MCF 10A (cell line): ENCODE data around the gene ITGB1. TPM values are rescaled to one million over a fixed set of nuclear protein-coding genes. Genes with fewer than 3 reads are reported as not detected.

ENCODE experiments used
- BruUV-seq: library from RNA; stranded (reverse); fragments of 400-500 nt; replicated peaks from 2 replicates; lab custom pipeline; 2021; lab: Mats Ljungman, UMichigan
- CTCF ChIA-PET: fragments of 300-600 bp; sonication (Branson Sonifier 250); formaldehyde crosslinking; extraction: SDS; loops from one replicate; lab custom pipeline; 2021; ENCODE audit warnings: antibody characterized with exemption, inconsistent platforms; lab: Yijun Ruan, JAX
- POLR2A ChIA-PET: fragments of 300-600, 350-650 bp; sonication (Branson Sonifier 250); formaldehyde crosslinking; extraction: SDS; loops from one replicate; lab custom pipeline; 2020; ENCODE audit warnings: antibody characterized with exemption, inconsistent platforms; lab: Yijun Ruan, JAX
- DNase-seq: peaks from one replicate; pipeline ENCODE4 v3.0.0-alpha.2; 2018; ENCODE audit not compliant: unreplicated experiment
- H3K27ac Mint-ChIP-seq: one replicate; pipeline ENCODE4 v1.8.0; 2022; ENCODE audit warnings: mild to moderate bottlenecking, low read depth, mixed read lengths; ENCODE audit not compliant: unreplicated experiment
- H3K27me3 Mint-ChIP-seq: one replicate; pipeline ENCODE4 v1.8.0; 2022; ENCODE audit warnings: mixed read lengths; ENCODE audit not compliant: insufficient read depth, unreplicated experiment
- H3K36me3 Mint-ChIP-seq: one replicate; pipeline ENCODE4 v1.8.0; 2022; ENCODE audit warnings: mild to moderate bottlenecking, moderate library complexity, mixed read lengths; ENCODE audit not compliant: insufficient read depth, unreplicated experiment
- H3K4me1 Mint-ChIP-seq: one replicate; pipeline ENCODE4 v1.8.0; 2022; ENCODE audit warnings: mixed read lengths; ENCODE audit not compliant: insufficient read depth, unreplicated experiment
- H3K4me3 Mint-ChIP-seq: one replicate; pipeline ENCODE4 v1.8.0; 2022; ENCODE audit warnings: mild to moderate bottlenecking, moderate library complexity, mixed read lengths; ENCODE audit not compliant: unreplicated experiment
- H3K9me3 Mint-ChIP-seq: one replicate; pipeline ENCODE4 v1.8.0; 2022; ENCODE audit warnings: mixed read lengths; ENCODE audit not compliant: unreplicated experiment
- intact Hi-C: fragments of 100-400 bp; cut with micrococcal nuclease; formaldehyde crosslinking; loops from 2 replicates; pipeline ENCODE4 v1.14.1; 2022
- total RNA-seq: library from RNA; stranded (reverse); gene quantifications from 2 replicates; pipeline ENCODE4 v1.2.3, GENCODE V29; 2022
- TF ChIP-seq, protein P1 (sequence below): fragments of 200-600 bp; IDR thresholded peaks from one replicate; pipeline ENCODE4 v1.8.0; 2022; ENCODE audit warnings: antibody characterized with exemption, mild to moderate bottlenecking; ENCODE audit not compliant: unreplicated experiment

ITGB1 gene
- total RNA-seq, 1 experiment from 2014 or later: 703 TPM

DNA sequence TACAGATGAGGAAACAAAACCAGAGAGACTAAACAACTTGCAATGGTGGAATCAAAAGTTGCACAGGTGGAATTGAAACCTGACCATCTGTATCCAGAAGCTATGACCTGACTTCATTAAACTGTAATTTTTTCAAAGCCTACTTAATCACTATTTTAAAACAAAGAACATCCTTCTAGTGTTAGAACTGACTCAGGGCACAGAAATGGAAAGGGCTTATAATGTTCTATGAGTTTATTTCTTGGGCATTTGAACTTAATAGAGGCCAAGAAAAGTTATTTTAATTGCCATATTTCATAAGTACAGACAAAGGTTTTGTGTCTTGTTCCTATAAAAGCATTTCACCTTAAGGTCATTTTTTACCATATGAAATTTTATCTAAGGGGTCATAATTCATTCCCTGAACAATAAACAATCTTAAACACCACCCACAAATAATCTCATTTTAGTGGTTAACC is 8.8 kb downstream of the ITGB1 start:
- Mint-ChIP-seq H3K4me1 (peaks cover 58% of the 10 kb centered on the region), H3K4me3 (no peak overlapping the region), H3K27me3 (no peaks in the 10 kb centered on the region), H3K9me3 (no peaks in the 10 kb centered on the region), H3K36me3 (peaks cover 20% of the 10 kb centered on the region), H3K27ac (peak overlapping the region; percentile 51)
- BruUV-seq: TSS peak; percentile 32
- ChIA-PET POLR2A (interaction anchor here (1.0 kb wide), 1 partner anchor 11 kb away, joined by 5 read pairs; no protein-coding TSS in a partner anchor), CTCF (no interaction called here)
- TF ChIP-seq, protein P1, sequence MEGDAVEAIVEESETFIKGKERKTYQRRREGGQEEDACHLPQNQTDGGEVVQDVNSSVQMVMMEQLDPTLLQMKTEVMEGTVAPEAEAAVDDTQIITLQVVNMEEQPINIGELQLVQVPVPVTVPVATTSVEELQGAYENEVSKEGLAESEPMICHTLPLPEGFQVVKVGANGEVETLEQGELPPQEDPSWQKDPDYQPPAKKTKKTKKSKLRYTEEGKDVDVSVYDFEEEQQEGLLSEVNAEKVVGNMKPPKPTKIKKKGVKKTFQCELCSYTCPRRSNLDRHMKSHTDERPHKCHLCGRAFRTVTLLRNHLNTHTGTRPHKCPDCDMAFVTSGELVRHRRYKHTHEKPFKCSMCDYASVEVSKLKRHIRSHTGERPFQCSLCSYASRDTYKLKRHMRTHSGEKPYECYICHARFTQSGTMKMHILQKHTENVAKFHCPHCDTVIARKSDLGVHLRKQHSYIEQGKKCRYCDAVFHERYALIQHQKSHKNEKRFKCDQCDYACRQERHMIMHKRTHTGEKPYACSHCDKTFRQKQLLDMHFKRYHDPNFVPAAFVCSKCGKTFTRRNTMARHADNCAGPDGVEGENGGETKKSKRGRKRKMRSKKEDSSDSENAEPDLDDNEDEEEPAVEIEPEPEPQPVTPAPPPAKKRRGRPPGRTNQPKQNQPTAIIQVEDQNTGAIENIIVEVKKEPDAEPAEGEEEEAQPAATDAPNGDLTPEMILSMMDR: no peak
- intact Hi-C loops: no loop called here
- no peak for DNase-seq

DNA sequence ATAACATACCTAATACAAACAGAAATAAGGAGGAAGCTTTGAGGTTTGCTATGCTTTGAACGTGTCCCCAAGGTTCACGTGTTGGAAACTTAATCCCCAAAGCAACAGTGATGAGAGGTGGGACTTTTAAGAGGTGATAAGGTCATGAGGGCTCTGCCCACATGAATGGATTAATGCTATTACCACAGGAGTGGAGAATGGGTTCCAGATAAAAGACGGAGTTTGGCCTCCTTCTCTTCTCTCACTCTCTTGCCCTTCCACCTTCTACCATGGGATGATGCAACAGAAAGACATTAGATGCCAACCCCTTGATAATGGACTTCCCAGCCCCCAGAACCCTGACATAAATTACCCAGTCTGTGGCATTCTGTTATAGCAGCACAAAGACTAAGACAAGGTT is 9.6 kb downstream of the ITGB1 start:
- intact Hi-C loops: no loop called here

DNA sequence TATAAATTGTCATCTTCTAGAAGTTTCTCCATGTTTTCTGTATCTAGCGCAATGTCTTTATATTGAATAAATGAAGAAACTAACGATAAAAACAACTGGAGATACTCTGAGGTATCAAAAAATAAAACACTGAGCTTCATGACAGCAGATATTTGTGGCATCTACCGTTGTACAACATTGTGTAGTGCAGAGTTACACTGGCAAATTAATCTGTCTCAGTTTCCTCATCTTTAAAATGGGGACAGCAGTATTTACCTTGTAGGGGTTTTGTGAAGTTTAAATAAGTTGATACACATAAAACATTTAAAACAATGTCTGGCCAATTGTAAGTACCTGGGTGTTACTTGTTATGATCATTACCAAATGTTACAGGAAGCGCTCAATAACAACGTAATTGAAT is 10.4 kb downstream of the ITGB1 start:
- ChIA-PET POLR2A (interaction anchor here (0.6 to 2.6 kb wide), 10 partner anchors 8 to 186 kb away, joined by 3 to 12 read pairs (median 4); no protein-coding TSS in a partner anchor), CTCF (interaction anchor here (0.9 kb wide), 1 partner anchor 61 kb away, joined by 5 read pairs; no protein-coding TSS in a partner anchor)
- H3K9me3 Mint-ChIP-seq: no peaks in the 10 kb centered on the region
- DNase-seq: no peak
- intact Hi-C loops: no loop called here
- H3K27ac Mint-ChIP-seq: peak overlapping the region; percentile 16
- peaks cover 56% of the 10 kb centered on the region for H3K4me1 Mint-ChIP-seq
- TF ChIP-seq, protein P1: no peak
- peaks cover 16% of the 10 kb centered on the region for H3K36me3 Mint-ChIP-seq
- H3K27me3 Mint-ChIP-seq: no peaks in the 10 kb centered on the region
- no peak overlapping the region for H3K4me3 Mint-ChIP-seq
- BruUV-seq: no TSS peak

More for the DNA sequence above, 9.6 kb downstream of the ITGB1 start:
- peak overlapping the region; percentile 51 for H3K27ac Mint-ChIP-seq
- DNase-seq: no peak
- no peaks in the 10 kb centered on the region for H3K27me3 Mint-ChIP-seq
- TF ChIP-seq, protein P1: no peak
- H3K4me1 Mint-ChIP-seq: peaks cover 59% of the 10 kb centered on the region
- BruUV-seq: no TSS peak
- CTCF ChIA-PET: interaction anchor here (0.9 kb wide), 1 partner anchor 61 kb away, joined by 5 read pairs; no protein-coding TSS in a partner anchor
- H3K9me3 Mint-ChIP-seq: no peaks in the 10 kb centered on the region
- POLR2A ChIA-PET: interaction anchor here (1.0 to 2.6 kb wide), 8 partner anchors 8 to 50 kb away, joined by 3 to 12 read pairs (median 4); no protein-coding TSS in a partner anchor
- peaks cover 20% of the 10 kb centered on the region for H3K36me3 Mint-ChIP-seq
- H3K4me3 Mint-ChIP-seq: no peak overlapping the region

DNA sequence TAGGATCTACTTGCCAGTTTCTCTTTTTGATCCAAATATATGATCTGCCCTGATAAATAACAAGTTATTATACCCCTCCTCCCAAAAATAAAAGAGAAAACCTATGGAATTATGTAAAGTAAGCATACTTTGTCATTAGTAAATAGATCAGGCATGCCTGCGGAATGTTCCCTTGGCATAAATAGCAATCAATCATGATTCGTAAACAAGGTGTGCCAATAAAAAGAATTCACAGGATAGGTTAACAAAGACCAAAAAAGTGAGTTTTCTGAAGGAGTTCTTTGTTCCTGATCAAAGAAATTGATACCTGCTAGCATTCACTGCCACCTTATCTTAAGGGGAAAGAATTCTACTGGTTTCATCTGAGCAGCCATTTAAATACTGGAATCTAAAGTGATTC is 11.9 kb downstream of the ITGB1 start:
- BruUV-seq: no TSS peak
- no peaks in the 10 kb centered on the region for H3K9me3 Mint-ChIP-seq
- ChIA-PET CTCF (interaction anchor here (0.6 to 0.8 kb wide), 4 partner anchors 23 to 998 kb away, joined by 3 to 7 read pairs (median 4); no protein-coding TSS in a partner anchor), POLR2A (interaction anchor here (0.7 to 19.5 kb wide), 6 partner anchors 8 to 34 kb away, joined by 4 to 333 read pairs (median 6); partner anchors contain the start of gene ITGB1)
- TF ChIP-seq, protein P1: no peak
- no peak for DNase-seq
- H3K4me3 Mint-ChIP-seq: no peak overlapping the region
- H3K4me1 Mint-ChIP-seq: peaks cover 53% of the 10 kb centered on the region
- no peaks in the 10 kb centered on the region for H3K27me3 Mint-ChIP-seq
- H3K36me3 Mint-ChIP-seq: peaks cover 20% of the 10 kb centered on the region
- H3K27ac Mint-ChIP-seq: peak overlapping the region; percentile 43
- intact Hi-C loops: no loop called here
